WTC11 (cell line): ENCODE data around the gene NRF1. TPM values are rescaled to one million over a fixed set of nuclear protein-coding genes. Genes with fewer than 3 reads are reported as not detected.
A peak's percentile ranks its signal among the peaks of the same experiment; 100 is the strongest.

ENCODE experiments used
- ATAC-seq: fragments of 200-7000 bp; cut with Tn5 transposase; 2 replicates; pipeline ENCODE4 v1.10.0; 2021; ENCODE audit warnings: mild to moderate bottlenecking, moderate library complexity
- CTCF ChIA-PET: fragments of 300-600 bp; sonication (Branson Sonifier 250); formaldehyde crosslinking; loops from one replicate; lab custom pipeline; 2021; ENCODE audit warnings: antibody characterized with exemption; lab: Charles Lee
- POLR2A ChIA-PET: fragments of 350-600 bp; sonication (Branson Sonifier 250); formaldehyde crosslinking; loops from one replicate; lab custom pipeline; 2021; ENCODE audit warnings: antibody characterized with exemption; lab: Charles Lee
- DNase-seq: peaks from one replicate; pipeline ENCODE4 v3.0.0; 2021; ENCODE audit warnings: low spot score
- H3K27ac Mint-ChIP-seq: 2 replicates; pipeline ENCODE4 v1.8.0; 2021; ENCODE audit warnings: mixed read lengths
- H3K27me3 Mint-ChIP-seq: 2 replicates; pipeline ENCODE4 v1.8.0; 2021; ENCODE audit warnings: low read depth, mild to moderate bottlenecking, moderate library complexity, mixed read lengths
- H3K36me3 Mint-ChIP-seq: 2 replicates; pipeline ENCODE4 v1.8.0; 2021; ENCODE audit warnings: mixed read lengths
- H3K4me1 Mint-ChIP-seq: 2 replicates; pipeline ENCODE4 v1.8.0; 2022; ENCODE audit warnings: mixed read lengths
- H3K4me3 Mint-ChIP-seq: 2 replicates; pipeline ENCODE4 v1.8.0; 2021; ENCODE audit warnings: mild to moderate bottlenecking, moderate library complexity, mixed read lengths
- H3K9me3 Mint-ChIP-seq: 2 replicates; pipeline ENCODE4 v1.8.0; 2021; ENCODE audit warnings: mixed read lengths
- ELF4 ChIP-seq: sonication (generic); formaldehyde crosslinking; IDR thresholded peaks from 2 replicates; pipeline ENCODE4 v1.8.1; 2022; ENCODE audit warnings: low read depth, mild to moderate bottlenecking, moderate library complexity, missing genetic modification reagents
- FOXK1 ChIP-seq: sonication (generic); formaldehyde crosslinking; IDR thresholded peaks from 2 replicates; pipeline ENCODE4 v1.8.0; 2022; ENCODE audit warnings: mild to moderate bottlenecking, moderate library complexity, missing genetic modification reagents
- GABPB1 ChIP-seq: sonication (generic); formaldehyde crosslinking; IDR thresholded peaks from 2 replicates; pipeline ENCODE4 v1.8.1; 2023; ENCODE audit warnings: mild to moderate bottlenecking, missing genetic modification reagents
- GRHL2 ChIP-seq: fragments of 250-450 bp; sonication (Bioruptor Pico); IDR thresholded peaks from 2 replicates; pipeline ENCODE4 v1.8.0; 2022; ENCODE audit warnings: mild to moderate bottlenecking, moderate library complexity; ENCODE audit not compliant: insufficient replicate concordance, severe bottlenecking
- JUN ChIP-seq: sonication (generic); formaldehyde crosslinking; IDR thresholded peaks from 2 replicates; pipeline ENCODE4 v1.8.0; 2023; ENCODE audit warnings: mild to moderate bottlenecking, missing genetic modification reagents
- MXD4 ChIP-seq: fragments of 250-450 bp; sonication (Bioruptor Pico); IDR thresholded peaks from 2 replicates; pipeline ENCODE4 v1.8.0; 2021; ENCODE audit warnings: mild to moderate bottlenecking, moderate library complexity, borderline replicate concordance
- NFYB ChIP-seq: sonication (generic); formaldehyde crosslinking; conservative IDR thresholded peaks from 2 replicates; pipeline ENCODE4 v1.8.0; 2022; ENCODE audit warnings: low read depth, missing genetic modification reagents
- NR1H2 ChIP-seq: sonication (generic); formaldehyde crosslinking; IDR thresholded peaks from 2 replicates; pipeline ENCODE4 v1.9.0; 2021; ENCODE audit warnings: mild to moderate bottlenecking, moderate library complexity, missing genetic modification reagents
- NR2C2 ChIP-seq: sonication (generic); formaldehyde crosslinking; IDR thresholded peaks from 2 replicates; pipeline ENCODE4 v1.8.0; 2022; ENCODE audit warnings: mild to moderate bottlenecking, missing genetic modification reagents
- NR3C1 ChIP-seq: sonication (generic); formaldehyde crosslinking; conservative IDR thresholded peaks from 2 replicates; pipeline ENCODE4 v1.8.1; 2023; ENCODE audit warnings: low read depth, mild to moderate bottlenecking, missing genetic modification reagents
- PRDM15 ChIP-seq: sonication (generic); formaldehyde crosslinking; IDR thresholded peaks from 2 replicates; pipeline ENCODE4 v1.8.0; 2022; ENCODE audit warnings: missing genetic modification reagents
- USF1 ChIP-seq: sonication (generic); formaldehyde crosslinking; IDR thresholded peaks from 2 replicates; pipeline ENCODE4 v1.8.0; 2022; ENCODE audit warnings: mild to moderate bottlenecking, missing genetic modification reagents
- ZNF219 ChIP-seq: sonication (generic); formaldehyde crosslinking; IDR thresholded peaks from 2 replicates; pipeline ENCODE4 v1.8.0; 2023; ENCODE audit warnings: missing genetic modification reagents, mild to moderate bottlenecking, borderline replicate concordance
- ZNF396 ChIP-seq: fragments of 250-450 bp; sonication (Bioruptor Pico); IDR thresholded peaks from 2 replicates; pipeline ENCODE4 v1.8.0; 2021; ENCODE audit warnings: mild to moderate bottlenecking, moderate library complexity, borderline replicate concordance
- total RNA-seq: library from RNA; stranded (reverse); gene quantifications from 3 replicates; pipeline ENCODE4 v1.2.3, GENCODE V29; 2021
- TF ChIP-seq, protein P1 (sequence below): fragments of 200-600 bp; IDR thresholded peaks from 2 replicates; pipeline ENCODE4 v1.8.0; 2022; ENCODE audit warnings: antibody characterized with exemption

NRF1 gene
- total RNA-seq, 1 experiment from 2014 or later = 16.4 TPM

- ChIA-PET CTCF (interaction anchor here (1.5 kb wide), 1 partner anchor 67 kb away, joined by 5 read pairs; no protein-coding TSS in a partner anchor), POLR2A (no interaction called here)
- no peaks in the 10 kb centered on the region for H3K27me3 Mint-ChIP-seq
- H3K36me3 Mint-ChIP-seq = peaks cover 4% of the 10 kb centered on the region; the same call in 1 of the 2 replicates
- H3K4me1 Mint-ChIP-seq = peaks cover 19% of the 10 kb centered on the region
- H3K4me3 Mint-ChIP-seq = no peak overlapping the region
- no peaks in the 10 kb centered on the region for H3K9me3 Mint-ChIP-seq
- no peak overlapping the region for H3K27ac Mint-ChIP-seq
- no peak for DNase-seq
- no peak for TF ChIP-seq JUN (CRISPR knock-in tag)
- no peak for TF ChIP-seq GABPB1
- TF ChIP-seq NR1H2 = no peak
- TF ChIP-seq ZNF396 (CRISPR knock-in tag) = no peak
- no peak for TF ChIP-seq NFYB (CRISPR knock-in tag)
- TF ChIP-seq ZNF219 (CRISPR knock-in tag) = no peak
- TF ChIP-seq USF1 = no peak
- no peak for TF ChIP-seq NR3C1 (CRISPR knock-in tag)
- no peak for TF ChIP-seq FOXK1
- TF ChIP-seq MXD4 = no peak
- TF ChIP-seq, all 79 proteins: peak for 0
- ATAC-seq = no peak
These were observed 146.5 kb downstream of the NRF1 start for GRCh38 chr7:129757991-129758390.

DNA sequence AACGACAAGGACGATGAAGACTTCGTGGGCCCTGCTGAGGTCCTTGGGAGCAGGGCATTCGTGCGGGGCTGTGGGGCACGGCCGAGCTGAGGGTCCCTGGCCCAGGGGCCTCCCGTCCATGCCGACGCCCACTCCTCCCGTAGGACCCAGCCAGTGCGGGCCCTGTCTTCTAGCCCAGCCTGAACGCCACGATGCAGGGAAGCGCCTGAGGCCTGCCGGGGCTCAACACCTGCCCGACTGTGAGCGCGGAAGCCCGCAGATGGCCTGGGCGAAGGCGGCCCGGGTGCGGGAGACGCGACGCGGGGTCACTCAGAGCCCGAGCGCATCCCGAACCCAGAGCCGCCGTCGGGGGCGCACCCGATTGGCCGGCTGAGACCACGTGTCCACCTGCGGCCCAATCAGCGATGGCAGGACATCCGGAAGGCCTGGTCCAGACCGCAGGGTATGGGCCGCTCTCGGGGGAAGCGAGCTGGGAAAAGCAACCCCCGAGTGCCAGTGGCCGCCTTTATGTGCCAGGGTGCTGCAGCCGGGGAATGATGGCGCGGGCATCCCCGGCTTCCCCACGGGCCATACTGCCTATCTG, 151.0 kb downstream of the NRF1 start:
- ATAC-seq = peak; percentile 59
- TF ChIP-seq NFYB (CRISPR knock-in tag) (peak; percentile 48; the same call in 1 of the 2 replicates), USF1 (peak; percentile 51; the same call in 1 of the 2 replicates), PRDM15 (CRISPR knock-in tag) (peak; percentile 38; the same call in 1 of the 2 replicates), JUN (CRISPR knock-in tag) (no peak), ELF4 (no peak), GRHL2 (CRISPR knock-in tag) (no peak), NR2C2 (CRISPR knock-in tag) (no peak)
- TF ChIP-seq, protein P1, sequence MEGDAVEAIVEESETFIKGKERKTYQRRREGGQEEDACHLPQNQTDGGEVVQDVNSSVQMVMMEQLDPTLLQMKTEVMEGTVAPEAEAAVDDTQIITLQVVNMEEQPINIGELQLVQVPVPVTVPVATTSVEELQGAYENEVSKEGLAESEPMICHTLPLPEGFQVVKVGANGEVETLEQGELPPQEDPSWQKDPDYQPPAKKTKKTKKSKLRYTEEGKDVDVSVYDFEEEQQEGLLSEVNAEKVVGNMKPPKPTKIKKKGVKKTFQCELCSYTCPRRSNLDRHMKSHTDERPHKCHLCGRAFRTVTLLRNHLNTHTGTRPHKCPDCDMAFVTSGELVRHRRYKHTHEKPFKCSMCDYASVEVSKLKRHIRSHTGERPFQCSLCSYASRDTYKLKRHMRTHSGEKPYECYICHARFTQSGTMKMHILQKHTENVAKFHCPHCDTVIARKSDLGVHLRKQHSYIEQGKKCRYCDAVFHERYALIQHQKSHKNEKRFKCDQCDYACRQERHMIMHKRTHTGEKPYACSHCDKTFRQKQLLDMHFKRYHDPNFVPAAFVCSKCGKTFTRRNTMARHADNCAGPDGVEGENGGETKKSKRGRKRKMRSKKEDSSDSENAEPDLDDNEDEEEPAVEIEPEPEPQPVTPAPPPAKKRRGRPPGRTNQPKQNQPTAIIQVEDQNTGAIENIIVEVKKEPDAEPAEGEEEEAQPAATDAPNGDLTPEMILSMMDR = no peak
- TF ChIP-seq, all 79 proteins: peak for 3
- Mint-ChIP-seq H3K4me3 (no peak overlapping the region), H3K4me1 (no peaks in the 10 kb centered on the region), H3K27me3 (no peaks in the 10 kb centered on the region), H3K27ac (no peak overlapping the region), H3K9me3 (no peaks in the 10 kb centered on the region), H3K36me3 (peaks cover 25% of the 10 kb centered on the region; the same call in 1 of the 2 replicates)
- ChIA-PET POLR2A (no interaction called here), CTCF (interaction anchor here (1.2 kb wide), 1 partner anchor 63 kb away, joined by 4 read pairs; no protein-coding TSS in a partner anchor)
- no peak for DNase-seq
